HG03060 (cell line): ENCODE measurements around the gene TUBA1C.

Experiments used
- ATAC-seq: cut with Tn5 transposase; IDR thresholded peaks from one replicate; pipeline ENCODE4 v1.9.1; 2021; ENCODE audit warnings: low read depth, moderate number of reproducible peaks; ENCODE audit not compliant: unreplicated experiment

TUBA1C gene

DNA sequence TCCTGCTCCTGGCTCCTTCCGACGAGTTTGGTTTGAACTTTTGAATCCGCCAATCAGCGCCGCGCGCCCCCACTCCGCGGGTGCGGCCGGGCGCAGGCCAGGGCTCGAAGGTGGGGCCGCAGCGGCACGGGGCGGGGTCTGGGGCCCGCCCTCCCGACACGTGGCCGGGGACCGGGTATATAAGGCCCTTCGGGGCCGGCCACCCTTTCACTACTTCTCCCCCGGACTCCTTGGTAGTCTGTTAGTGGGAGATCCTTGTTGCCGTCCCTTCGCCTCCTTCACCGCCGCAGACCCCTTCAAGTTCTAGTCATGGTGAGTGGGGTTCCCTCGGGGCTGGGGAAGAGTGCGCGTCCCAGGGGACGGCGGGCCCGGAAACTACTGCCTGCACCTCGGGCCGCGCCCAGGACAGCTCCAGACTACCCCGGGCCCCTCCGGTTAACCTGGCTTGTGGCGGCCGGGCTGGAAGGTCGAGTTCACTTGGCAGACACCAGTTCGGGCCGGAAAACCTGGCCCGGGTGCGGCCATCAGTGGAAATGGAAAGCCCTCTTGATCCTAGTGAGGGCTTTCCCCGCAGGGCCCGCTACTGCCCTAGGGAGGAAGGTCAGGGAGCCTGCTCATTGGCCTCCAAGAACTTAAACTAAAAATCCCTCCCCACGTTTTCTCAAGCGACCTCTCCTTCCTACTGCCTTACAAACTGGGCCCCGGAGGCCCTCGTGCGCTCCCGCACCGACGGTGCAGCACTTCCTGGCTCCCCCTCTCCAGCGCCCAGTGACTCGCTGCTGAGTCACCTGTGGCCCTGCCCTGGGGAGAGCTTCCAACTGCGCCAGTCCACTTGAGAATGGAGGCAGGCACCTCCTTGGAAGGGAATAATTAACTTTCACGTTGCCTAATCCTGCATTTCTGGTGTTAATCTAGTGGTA, at the start of gene TUBA1C:
Gene TUBA1C (plus strand): TSS at position 210 of the 920 bp plus-strand sequence. CDS start 100 bp downstream, at position 310.
- peak; percentile 59 for ATAC-seq

- no peak for ATAC-seq
Observed at GRCh38 chr12:49219417-49220026, 45.4 kb upstream of the TUBA1C start.

DNA sequence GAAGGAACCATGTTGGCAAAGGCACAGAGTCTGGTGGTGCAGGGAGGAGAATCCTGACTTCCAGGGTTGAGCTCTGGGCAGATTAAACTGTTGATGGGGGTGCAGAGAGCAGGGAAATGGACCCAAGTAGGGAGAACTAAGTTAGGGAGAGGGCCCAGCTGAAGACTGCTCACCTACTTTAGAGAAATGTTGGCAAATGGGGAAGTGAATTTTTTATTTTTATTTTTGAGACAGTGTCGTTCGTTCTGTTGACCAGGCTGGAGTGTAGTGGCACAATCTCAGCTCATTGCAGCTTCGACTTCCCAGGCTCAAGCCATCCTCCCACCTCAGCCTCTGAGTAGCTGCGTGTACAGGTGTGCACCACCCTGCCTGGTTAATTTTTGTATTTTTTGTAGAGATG, 43.9 kb upstream of the TUBA1C start:
- ATAC-seq: no peak

GRCh38 chr12:49223122-49223521, 41.8 kb upstream of the TUBA1C start:
- no peak for ATAC-seq

- ATAC-seq: no peak
Observed at GRCh38 chr12:49223590-49224369, 41.1 kb upstream of the TUBA1C start.

GRCh38 chr12:49225576-49226166, 39.2 kb upstream of the TUBA1C start:
- no peak for ATAC-seq

- no peak for ATAC-seq
Observed at GRCh38 chr12:49227713-49228112, 37.2 kb upstream of the TUBA1C start.

DNA sequence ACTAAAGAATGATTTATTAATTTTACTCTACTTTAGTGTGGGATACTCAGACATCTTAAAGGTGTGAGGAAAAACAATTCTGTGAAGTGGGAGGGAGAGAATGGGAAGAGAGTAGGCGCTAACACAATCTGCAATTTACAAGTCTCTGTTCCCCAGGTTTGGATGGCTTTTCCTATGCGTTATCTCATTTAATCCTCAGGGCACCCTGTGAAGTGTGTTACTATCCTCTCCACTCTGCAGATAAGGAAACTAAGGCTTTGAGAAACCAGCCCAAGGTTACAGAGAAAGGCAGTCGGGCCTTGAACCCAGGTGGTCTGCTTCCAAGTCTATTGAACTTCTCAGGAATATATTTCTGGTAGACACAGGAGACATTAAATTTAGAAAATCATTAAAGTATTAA, 36.2 kb upstream of the TUBA1C start:
- ATAC-seq: no peak

DNA sequence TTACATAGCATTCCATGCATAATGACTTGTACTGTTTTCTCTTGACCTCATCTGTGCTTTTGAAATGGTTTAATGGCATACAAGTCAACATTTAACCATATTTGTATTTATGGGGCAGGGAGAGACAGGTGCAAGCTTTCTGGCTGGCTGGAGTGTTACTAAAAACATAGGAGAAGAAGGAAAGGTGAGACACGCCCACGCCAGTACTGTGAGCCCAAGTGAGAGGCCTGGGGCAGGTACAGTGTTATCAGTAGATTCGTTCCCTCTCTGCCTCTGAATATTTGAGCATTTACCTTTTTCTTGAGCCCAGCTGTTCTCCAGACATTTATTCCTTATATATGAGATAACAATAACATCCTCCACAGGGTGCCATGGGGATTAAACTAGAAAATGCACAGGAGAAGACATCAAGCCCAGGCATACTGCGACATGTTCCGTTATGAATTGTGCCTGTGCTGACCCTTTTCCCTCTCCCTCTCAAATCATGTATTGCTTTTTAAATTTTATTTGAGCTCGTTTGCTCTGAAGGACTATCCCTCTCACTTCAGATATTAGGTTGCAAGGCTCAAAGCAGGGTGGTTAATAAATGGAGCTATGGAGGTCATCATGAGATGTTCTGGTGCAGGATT, 34.6 kb upstream of the TUBA1C start:
- ATAC-seq: no peak

DNA sequence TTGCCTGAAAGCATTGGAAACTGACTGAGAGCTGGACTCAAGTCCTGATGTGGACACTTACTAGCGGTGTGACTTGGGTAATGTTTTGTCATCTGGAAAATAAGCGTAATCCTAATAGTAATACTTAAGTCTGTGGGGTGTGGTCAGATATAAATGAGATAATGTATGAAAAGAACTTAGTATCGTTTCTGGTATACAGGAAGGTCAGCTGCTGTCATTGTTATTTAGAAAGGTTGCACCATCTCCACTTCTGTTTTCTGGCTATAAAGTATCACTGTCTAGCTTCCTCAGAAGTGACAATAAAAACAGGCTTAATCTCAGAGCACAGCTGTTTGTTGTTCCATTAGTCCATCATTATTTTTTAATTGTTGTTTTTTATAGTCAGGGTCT, 34.1 kb upstream of the TUBA1C start:
- no peak for ATAC-seq

DNA sequence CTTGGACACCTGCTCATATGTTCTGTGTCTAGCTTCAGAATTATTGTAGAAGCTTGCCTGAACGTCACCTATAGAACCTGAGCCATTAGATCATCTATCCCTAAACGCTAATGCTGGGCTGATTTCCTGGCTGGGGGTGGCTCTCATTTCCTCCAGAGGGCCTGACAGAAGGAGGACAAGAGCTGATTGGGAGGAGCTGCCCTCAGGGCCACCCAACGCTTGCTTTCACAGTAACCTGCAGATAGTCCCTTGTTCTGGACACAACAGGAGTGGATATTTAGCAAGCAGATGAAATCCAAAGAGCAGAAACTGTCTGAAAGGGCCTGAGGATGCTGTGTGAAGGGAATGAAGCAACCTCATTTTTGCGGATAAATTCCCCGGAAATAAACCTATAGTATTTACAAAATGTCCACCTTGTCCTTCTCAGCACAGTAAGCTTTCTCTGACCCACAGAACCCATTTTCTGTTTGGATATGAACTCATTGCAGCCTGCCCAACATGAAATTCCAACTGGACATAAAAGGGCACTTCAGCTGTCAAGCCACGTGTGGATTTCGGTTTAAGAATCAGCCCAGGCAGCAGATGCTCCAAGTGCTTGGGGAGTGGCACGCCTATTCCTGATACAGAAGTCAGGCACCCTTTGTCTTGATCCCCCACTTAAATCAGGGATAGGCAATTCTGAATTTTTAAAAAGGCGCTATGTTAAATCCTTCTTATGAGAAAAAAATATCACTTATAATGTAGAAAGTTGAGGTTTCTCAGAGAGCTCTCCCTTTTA, 32.8 kb upstream of the TUBA1C start:
- no peak for ATAC-seq

DNA sequence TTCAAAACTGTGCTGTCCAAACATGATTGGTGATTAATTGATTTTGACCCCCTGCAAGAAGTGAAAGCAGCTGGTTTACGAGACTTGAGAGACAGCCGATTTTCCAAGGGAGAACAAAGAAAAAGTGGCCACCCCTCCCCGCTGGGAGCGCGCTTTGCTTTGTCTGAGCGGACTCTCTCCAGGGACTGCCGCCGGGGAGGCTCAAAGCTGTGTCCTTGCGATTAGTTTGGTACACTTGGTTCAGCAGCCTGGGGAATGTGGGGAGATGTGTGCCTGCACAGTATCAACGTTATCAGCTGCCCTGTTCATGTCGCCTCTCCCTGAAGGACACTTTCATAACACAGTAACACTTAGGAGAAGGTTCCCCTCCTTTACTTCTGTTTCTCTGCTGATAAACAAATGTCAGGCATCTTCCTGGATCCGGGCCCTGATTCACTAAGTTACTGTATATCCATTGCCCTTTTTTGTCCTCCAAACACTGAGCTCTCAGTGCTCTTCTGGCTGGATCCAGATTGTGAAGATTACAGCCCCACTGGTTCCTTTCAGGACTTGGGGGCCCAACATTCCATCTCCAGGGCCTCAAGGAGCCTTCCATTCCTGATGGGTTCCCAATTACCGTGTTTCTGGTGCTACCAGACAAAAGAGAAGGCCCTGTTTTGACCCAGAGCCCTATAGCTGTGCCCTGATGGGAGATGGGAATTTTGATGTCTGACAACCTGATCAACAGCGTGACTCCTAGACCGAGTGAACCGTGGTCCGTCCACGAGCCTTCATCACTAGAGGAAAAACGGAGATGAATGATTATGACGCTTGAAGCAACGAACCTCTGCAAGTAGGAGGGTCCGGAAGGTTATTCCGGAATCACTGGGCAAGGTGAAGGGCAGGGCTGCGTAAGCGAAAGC, 31.7 kb upstream of the TUBA1C start:
- ATAC-seq: no peak

DNA sequence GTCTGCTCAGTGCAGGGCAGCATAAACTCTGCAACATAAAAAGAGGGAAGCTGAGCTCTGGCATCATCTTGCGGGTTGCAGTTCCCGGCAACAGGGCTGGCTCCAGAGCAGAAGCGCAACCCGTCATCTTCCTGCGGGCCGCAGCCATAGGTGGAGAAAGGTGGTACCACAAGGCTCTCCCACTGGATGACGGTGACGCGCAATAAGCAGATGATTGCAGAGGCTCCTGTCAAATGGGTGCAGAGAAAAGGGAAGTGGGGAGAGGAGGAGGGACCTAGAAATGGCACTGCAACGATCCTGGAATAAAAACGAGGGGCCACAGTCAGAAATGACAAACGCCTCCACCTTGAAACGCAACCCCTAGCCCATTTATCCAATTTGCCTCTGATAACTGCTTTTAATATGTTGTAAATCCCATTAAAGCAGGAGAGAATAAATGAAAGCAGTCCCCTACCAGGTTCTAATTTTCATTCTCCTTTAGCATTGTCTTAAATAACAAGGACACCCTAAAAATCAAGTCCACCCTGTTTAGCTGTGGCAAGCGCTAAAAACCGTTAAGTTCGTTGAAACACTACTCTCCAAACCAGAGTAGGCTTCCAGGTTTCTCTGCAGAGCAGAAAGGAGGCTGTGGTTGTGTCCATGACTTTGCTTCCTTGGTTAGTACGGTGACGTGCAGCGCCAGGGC, 30.9 kb upstream of the TUBA1C start:
- ATAC-seq: no peak

- ATAC-seq: no peak
Observed at GRCh38 chr12:49236423-49236822, 28.5 kb upstream of the TUBA1C start.

- no peak for ATAC-seq
Observed at GRCh38 chr12:49243631-49244030, 21.3 kb upstream of the TUBA1C start.

DNA sequence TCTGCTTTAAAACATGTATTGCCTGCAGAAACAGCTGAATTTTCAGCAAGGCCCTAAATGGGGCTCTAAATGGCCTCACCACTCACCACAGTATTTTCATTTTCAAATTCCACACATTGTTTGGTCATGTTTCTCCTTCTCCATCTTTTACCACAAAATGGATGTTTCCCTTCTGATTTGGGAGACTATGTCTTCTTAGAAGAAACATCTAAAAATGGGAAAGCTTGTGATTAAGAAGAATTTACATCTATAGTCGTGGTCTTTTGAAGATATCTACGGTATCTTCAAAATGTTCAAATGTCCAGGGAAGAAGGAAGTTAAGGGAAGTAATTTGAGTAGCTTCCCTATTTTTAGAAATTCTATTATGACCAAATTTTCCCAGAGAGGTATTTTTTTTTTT, 20.7 kb upstream of the TUBA1C start:
- ATAC-seq: no peak

- no peak for ATAC-seq
Observed at GRCh38 chr12:49251357-49251756, 13.5 kb upstream of the TUBA1C start.

DNA sequence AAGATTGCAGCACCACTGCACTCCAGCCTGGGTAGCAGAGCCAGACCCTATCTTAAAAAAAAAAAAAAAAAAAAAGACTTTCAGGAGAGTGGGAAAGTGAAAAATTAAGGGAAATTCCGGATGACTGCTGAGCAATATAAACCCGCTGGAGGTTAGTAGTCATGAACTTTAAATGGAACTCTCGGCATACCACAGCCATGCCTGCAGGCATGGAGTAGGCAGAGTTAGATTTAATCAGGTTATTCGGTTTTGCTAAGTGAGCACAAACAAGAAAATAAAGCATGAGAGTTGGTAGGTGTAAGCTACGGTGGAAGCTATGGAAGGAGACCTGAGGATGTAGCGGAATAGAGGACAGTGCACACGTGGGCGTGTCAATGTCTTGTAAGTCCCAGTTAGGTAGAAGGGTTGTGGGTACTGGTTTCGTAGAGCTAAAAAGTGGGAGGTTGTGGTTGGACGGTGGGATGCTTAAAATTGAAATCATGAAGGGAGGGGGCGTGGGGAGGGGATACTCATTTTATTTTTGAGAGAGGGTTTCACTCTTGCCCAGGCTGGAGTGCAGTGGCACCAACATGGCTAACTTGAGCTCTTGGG, 11.8 kb upstream of the TUBA1C start:
- ATAC-seq: no peak
